Kidney (tissue), 14 donors: Measurements from ENCODE around the gene GJD4. TPM values are rescaled to one million over a fixed set of nuclear protein-coding genes. Genes with fewer than 3 reads are reported as not detected.

Source experiments
- DNase-seq, 5 donors: peaks; one replicate each; pipeline ENCODE4 v3.0.0-alpha.2; 2013 to 2020
- FAIRE-seq: peaks from 2 replicates; lab custom pipeline; 2012; peaks lifted over from hg19 to GRCh38; lab: Jason Lieb, UNC
- H3K27ac ChIP-seq, 2 donors: one replicate each; pipeline ENCODE4 v1.7.0; 2013; ENCODE audit warnings: low read depth in 2 of 2, low read length in 2 of 2, inconsistent platforms in 1 of 2
- H3K27me3 ChIP-seq: one replicate; pipeline ENCODE4 v1.7.1; 2013; ENCODE audit warnings: low read length, inconsistent platforms; ENCODE audit not compliant: control insufficient read depth, insufficient read depth
- H3K36me3 ChIP-seq, 3 donors: one replicate each; pipeline versions ENCODE4 v1.7.0 to v1.7.1; 2013; ENCODE audit warnings: low read length in 3 of 3, control low read depth in 1 of 3, inconsistent platforms in 1 of 3; ENCODE audit not compliant: insufficient read depth in 3 of 3, control insufficient read depth in 2 of 3
- H3K4me1 ChIP-seq, 3 donors: one replicate each; pipeline versions ENCODE4 v1.7.0 to v1.7.1; 2013; ENCODE audit warnings: low read length in 3 of 3, inconsistent platforms in 1 of 3, low read depth in 1 of 3; ENCODE audit not compliant: control insufficient read depth in 2 of 3, insufficient read depth in 2 of 3
- H3K4me3 ChIP-seq, 3 donors: one replicate each; pipeline versions ENCODE4 v1.7.0 to v1.8.1; 2013; ENCODE audit warnings: low read length in 3 of 3, control low read depth in 1 of 3, inconsistent platforms in 1 of 3
- H3K9ac ChIP-seq, 3 donors: one replicate each; pipeline versions ENCODE4 v1.7.0 to v1.7.1; 2013; ENCODE audit warnings: low read length in 3 of 3, control low read depth in 1 of 3, inconsistent platforms in 1 of 3
- H3K9me3 ChIP-seq, 3 donors: one replicate each; pipeline versions ENCODE4 v1.7.0 to v1.7.1; 2013; ENCODE audit warnings: low read length in 3 of 3, control low read depth in 1 of 3, inconsistent platforms in 1 of 3; ENCODE audit not compliant: control insufficient read depth in 2 of 3, insufficient read depth in 1 of 3
- intact Hi-C: fragments of 100-400 bp; cut with DNase I; formaldehyde crosslinking; loops from one replicate; pipeline ENCODE4 v1.11.1; 2022
- polyA plus RNA-seq: library from polyadenylated mRNA; stranded (reverse); fragments of 350-450 nt; fragmentation: Illumina TruSeq; extraction: RNeasy Lipid Tissue Mini Kit (QIAGEN cat#74804); gene quantifications from one replicate; pipeline ENCODE4 v1.2.3, GENCODE V29; 2014; ENCODE audit warnings: low read depth, low replicate concordance; ENCODE audit not compliant: insufficient read depth
- total RNA-seq: library from RNA; stranded (reverse); fragmentation: NEBNext Ultra II Directional; extraction: Animal tissue kit (Norgen Biotek cat#: 25700); gene quantifications from one replicate; pipeline ENCODE4 v1.2.1, GENCODE V29; 2021
- TF ChIP-seq, protein P1 (sequence below): IDR thresholded peaks from 3 replicates; pipeline ENCODE4 v1.5.1; 2012; ENCODE audit warnings: mild to moderate bottlenecking, moderate library complexity, borderline replicate concordance; ENCODE audit not compliant: insufficient read depth; ENCODE audit errors: extremely low read depth
- donor health status: control.
- donor health status: control.
- donor health status: control.
- donor health status: control.
- donor health status: control.
- donor health status: DM: yes; HTN: yes; CAD: no.
- donor health status: Normal renal cell carcinoma (clear cell type).

GJD4 gene
- total and polyA plus RNA-seq, 2 donors from 2014 or later = not detected

- no peak overlapping the region for H3K4me3 ChIP-seq
- no peak for FAIRE-seq
Measured at GRCh38 chr10:35614312-35614711, 9.2 kb downstream of the GJD4 start.

GRCh38 chr10:35626971-35627507, 21.9 kb downstream of the GJD4 start:
- no peak for FAIRE-seq
- no peaks in the 10 kb centered on the region for H3K27me3 ChIP-seq
- no peaks in the 10 kb centered on the region for H3K36me3 ChIP-seq
- no peaks in the 10 kb centered on the region for H3K9me3 ChIP-seq
- no peak overlapping the region for H3K27ac ChIP-seq
- H3K4me1 ChIP-seq = no peaks in the 10 kb centered on the region
- TF ChIP-seq, protein P1, sequence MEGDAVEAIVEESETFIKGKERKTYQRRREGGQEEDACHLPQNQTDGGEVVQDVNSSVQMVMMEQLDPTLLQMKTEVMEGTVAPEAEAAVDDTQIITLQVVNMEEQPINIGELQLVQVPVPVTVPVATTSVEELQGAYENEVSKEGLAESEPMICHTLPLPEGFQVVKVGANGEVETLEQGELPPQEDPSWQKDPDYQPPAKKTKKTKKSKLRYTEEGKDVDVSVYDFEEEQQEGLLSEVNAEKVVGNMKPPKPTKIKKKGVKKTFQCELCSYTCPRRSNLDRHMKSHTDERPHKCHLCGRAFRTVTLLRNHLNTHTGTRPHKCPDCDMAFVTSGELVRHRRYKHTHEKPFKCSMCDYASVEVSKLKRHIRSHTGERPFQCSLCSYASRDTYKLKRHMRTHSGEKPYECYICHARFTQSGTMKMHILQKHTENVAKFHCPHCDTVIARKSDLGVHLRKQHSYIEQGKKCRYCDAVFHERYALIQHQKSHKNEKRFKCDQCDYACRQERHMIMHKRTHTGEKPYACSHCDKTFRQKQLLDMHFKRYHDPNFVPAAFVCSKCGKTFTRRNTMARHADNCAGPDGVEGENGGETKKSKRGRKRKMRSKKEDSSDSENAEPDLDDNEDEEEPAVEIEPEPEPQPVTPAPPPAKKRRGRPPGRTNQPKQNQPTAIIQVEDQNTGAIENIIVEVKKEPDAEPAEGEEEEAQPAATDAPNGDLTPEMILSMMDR = no peak
- H3K4me3 ChIP-seq = no peak overlapping the region
- no peak for DNase-seq
- no peak overlapping the region for H3K9ac ChIP-seq
- intact Hi-C loops = loop anchor here (10.0 kb wide), 1 partner anchor 1158 kb away; no protein-coding TSS in a partner anchor

More at GRCh38 chr10:35614312-35614711, 9.2 kb downstream of the GJD4 start:
- intact Hi-C loops = no loop called here
- DNase-seq = no peak
- no peaks in the 10 kb centered on the region for H3K4me1 ChIP-seq
- TF ChIP-seq, protein P1 = no peak
- H3K27me3 ChIP-seq = no peaks in the 10 kb centered on the region
- H3K9me3 ChIP-seq = no peaks in the 10 kb centered on the region
- no peaks in the 10 kb centered on the region for H3K36me3 ChIP-seq
- no peak overlapping the region for H3K27ac ChIP-seq
- no peak overlapping the region for H3K9ac ChIP-seq

GRCh38 chr10:35631404-35631803, 26.3 kb downstream of the GJD4 start:
- H3K27ac ChIP-seq = no peak overlapping the region
- no peak overlapping the region for H3K9ac ChIP-seq
- H3K36me3 ChIP-seq = no peaks in the 10 kb centered on the region
- no peak for DNase-seq
- no peak overlapping the region for H3K4me3 ChIP-seq
- TF ChIP-seq, protein P1 = no peak
- no peaks in the 10 kb centered on the region for H3K9me3 ChIP-seq
- FAIRE-seq = no peak
- H3K27me3 ChIP-seq = no peaks in the 10 kb centered on the region
- H3K4me1 ChIP-seq = no peaks in the 10 kb centered on the region
- intact Hi-C loops = no loop called here

DNA sequence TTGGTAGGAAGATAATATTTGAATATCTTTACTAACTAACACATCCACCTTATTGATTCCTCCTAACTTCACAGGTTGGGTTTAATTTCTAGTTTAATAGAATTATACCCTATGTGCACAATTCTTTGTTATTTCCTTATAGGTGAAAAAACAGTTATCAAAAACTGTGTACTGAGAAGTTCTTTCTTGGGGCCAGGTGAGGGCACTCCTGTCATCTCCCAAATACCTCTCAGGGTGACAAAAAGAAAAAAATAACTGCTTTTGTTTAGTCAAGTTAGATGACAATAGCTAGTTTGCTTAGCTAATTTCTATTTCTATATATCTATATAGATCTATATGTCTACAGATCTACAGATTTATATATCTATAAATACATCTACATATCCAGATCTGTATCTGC, 26.9 kb downstream of the GJD4 start:
- H3K4me3 ChIP-seq = no peak overlapping the region
- no peaks in the 10 kb centered on the region for H3K36me3 ChIP-seq
- no peaks in the 10 kb centered on the region for H3K27me3 ChIP-seq
- H3K9me3 ChIP-seq = no peaks in the 10 kb centered on the region
- TF ChIP-seq, protein P1 = peak; percentile 8
- no peak overlapping the region for H3K27ac ChIP-seq
- no peak for FAIRE-seq
- no peak for DNase-seq
- intact Hi-C loops = no loop called here
- H3K9ac ChIP-seq = no peak overlapping the region
- H3K4me1 ChIP-seq = peaks cover 0 to 3% (median 0%) of the 10 kb centered on the region in 3 donors
